DOHH2 (cell line): Measurements from ENCODE around the gene CASQ1.

Experiments used
- H3F3A ChIP-seq: fragments of 200-600 bp; sonication (generic), shearing (Covaris generic); 2 replicates; pipeline ENCODE4 v1.6.0; 2016; ENCODE audit warnings: antibody characterized with exemption, mild to moderate bottlenecking; ENCODE audit not compliant: control insufficient read depth, insufficient read depth
- H3K27ac ChIP-seq: fragments of 200-600 bp; sonication (generic); 2 replicates; pipeline ENCODE4 v1.5.1; 2014; ENCODE audit warnings: low read depth, mild to moderate bottlenecking, low read length, moderate library complexity
- H3K27me3 ChIP-seq: fragments of 200-600 bp; sonication (generic); 2 replicates; pipeline ENCODE4 v1.6.1; 2014; ENCODE audit warnings: mild to moderate bottlenecking, low read length, mixed read lengths; ENCODE audit not compliant: control insufficient read depth
- H3K36me3 ChIP-seq: fragments of 200-600 bp; sonication (generic); 2 replicates; pipeline ENCODE4 v1.6.1; 2014; ENCODE audit warnings: mild to moderate bottlenecking, low read length, moderate library complexity, mixed read lengths; ENCODE audit not compliant: control insufficient read depth
- H3K4me1 ChIP-seq: fragments of 200-600 bp; sonication (generic); 2 replicates; pipeline ENCODE4 v1.6.1; 2014; ENCODE audit warnings: mild to moderate bottlenecking, low read length, mixed read lengths; ENCODE audit not compliant: control insufficient read depth
- H3K4me2 ChIP-seq: fragments of 200-600 bp; sonication (generic); 2 replicates; pipeline ENCODE4 v1.6.0; 2014; ENCODE audit warnings: mild to moderate bottlenecking, low read length, moderate library complexity
- H3K4me3 ChIP-seq: fragments of 200-600 bp; sonication (generic); 2 replicates; pipeline ENCODE4 v1.5.1; 2014; ENCODE audit warnings: mild to moderate bottlenecking, low read length, mixed read lengths
- H3K79me2 ChIP-seq: fragments of 200-600 bp; sonication (generic); 2 replicates; pipeline ENCODE4 v1.6.1; 2014; ENCODE audit warnings: mild to moderate bottlenecking, low read length, mixed read lengths; ENCODE audit not compliant: control insufficient read depth
- H3K9me2 ChIP-seq: fragments of 200-600 bp; sonication (generic); replicated peaks from 2 replicates; pipeline ENCODE4 v1.6.1; 2014; ENCODE audit warnings: mild to moderate bottlenecking, low read length, mixed read lengths; ENCODE audit not compliant: control insufficient read depth
- H3K9me3 ChIP-seq: fragments of 200-600 bp; sonication (generic); 2 replicates; pipeline ENCODE4 v1.6.1; 2014; ENCODE audit warnings: antibody characterized with exemption, low read length, mixed read lengths; ENCODE audit not compliant: control insufficient read depth, insufficient read depth
- H4K20me1 ChIP-seq: fragments of 200-600 bp; sonication (generic); 2 replicates; pipeline ENCODE4 v1.6.0; 2014; ENCODE audit warnings: low read depth, mild to moderate bottlenecking, antibody characterized with exemption, low read length, moderate library complexity; ENCODE audit not compliant: control insufficient read depth, insufficient read depth
- CTCF ChIP-seq: fragments of 200-600 bp; sonication (generic); IDR thresholded peaks from one replicate; pipeline ENCODE4 v1.5.1; 2014; ENCODE audit warnings: antibody characterized with exemption, mild to moderate bottlenecking, low read depth, low read length; ENCODE audit not compliant: poor library complexity, severe bottlenecking
- EZH2phosphoT487 ChIP-seq: fragments of 200-600 bp; sonication (generic); IDR thresholded peaks from 2 replicates; pipeline ENCODE4 v1.6.1; 2017; ENCODE audit warnings: borderline replicate concordance, mild to moderate bottlenecking, antibody characterized with exemption, low read length, moderate library complexity, mixed read lengths

CASQ1 gene

GRCh38 chr1:160227034-160227433, 36.7 kb downstream of the CASQ1 start:
- H3K4me2 ChIP-seq, result no peak overlapping the region
- H3F3A ChIP-seq, result peaks cover 1% of the 10 kb centered on the region; the same call in 1 of the 2 replicates
- no peaks in the 10 kb centered on the region for H3K9me2 ChIP-seq
- H3K27ac ChIP-seq, result no peak overlapping the region
- no peaks in the 10 kb centered on the region for H3K27me3 ChIP-seq
- H3K36me3 ChIP-seq, result peaks cover 94% of the 10 kb centered on the region
- H4K20me1 ChIP-seq, result no peaks in the 10 kb centered on the region
- no peak for TF ChIP-seq CTCF
- TF ChIP-seq EZH2phosphoT487, result no peak
- no peaks in the 10 kb centered on the region for H3K4me1 ChIP-seq
- no peak overlapping the region for H3K4me3 ChIP-seq
- no peaks in the 10 kb centered on the region for H3K9me3 ChIP-seq
- no peaks in the 10 kb centered on the region for H3K79me2 ChIP-seq

DNA sequence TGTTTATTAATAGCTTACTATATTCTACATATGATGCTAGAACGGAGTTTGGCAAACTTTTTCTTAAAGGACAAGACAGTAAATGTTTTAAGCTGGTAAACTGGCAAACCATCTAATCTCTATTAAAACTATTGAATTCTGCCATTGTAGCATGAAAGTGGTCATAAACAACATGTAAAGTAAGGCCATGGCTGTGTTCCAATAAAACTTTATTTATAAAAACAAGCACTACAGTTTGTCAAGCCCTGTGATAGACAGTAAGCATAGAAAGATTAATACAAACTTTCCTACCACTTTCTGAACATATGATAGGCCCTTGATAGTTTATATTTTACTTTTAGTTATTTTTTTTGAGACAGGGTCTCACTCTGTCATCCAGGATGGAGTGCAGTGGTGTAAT, 37.2 kb downstream of the CASQ1 start:
- Histone ChIP-seq H3K9me3 (no peaks in the 10 kb centered on the region), H3K4me3 (no peak overlapping the region), H3K4me1 (no peaks in the 10 kb centered on the region), H3K27me3 (no peaks in the 10 kb centered on the region), H3K4me2 (no peak overlapping the region), H3K27ac (no peak overlapping the region), H3F3A (no peaks in the 10 kb centered on the region), H3K79me2 (no peaks in the 10 kb centered on the region), H3K9me2 (no peaks in the 10 kb centered on the region), H3K36me3 (peaks cover 90% of the 10 kb centered on the region), H4K20me1 (no peaks in the 10 kb centered on the region)
- TF ChIP-seq CTCF (no peak), EZH2phosphoT487 (no peak)

DNA sequence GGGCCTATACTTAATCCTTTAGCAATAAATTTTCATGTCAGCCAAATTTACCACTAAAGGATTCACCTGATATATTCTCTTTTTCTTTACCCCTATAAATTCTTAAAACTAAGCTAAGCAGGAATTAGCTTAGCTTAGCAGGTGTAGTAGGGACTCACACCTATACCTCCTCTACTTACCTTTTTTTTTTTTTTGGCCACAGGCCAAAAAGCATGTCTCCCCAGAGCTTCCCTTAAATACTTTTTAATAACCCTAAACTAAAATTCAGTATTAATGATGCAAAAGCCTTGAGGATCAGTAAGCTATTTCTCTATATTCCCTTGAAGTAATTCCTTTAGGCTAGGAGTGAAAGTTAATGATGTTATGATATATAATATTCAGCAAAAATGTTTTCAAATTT, 38.1 kb downstream of the CASQ1 start:
- H3K27ac ChIP-seq, result no peak overlapping the region
- no peaks in the 10 kb centered on the region for H3K27me3 ChIP-seq
- no peaks in the 10 kb centered on the region for H3K4me1 ChIP-seq
- H4K20me1 ChIP-seq, result no peaks in the 10 kb centered on the region
- peaks cover 89% of the 10 kb centered on the region for H3K36me3 ChIP-seq
- H3K9me3 ChIP-seq, result no peaks in the 10 kb centered on the region
- no peak for TF ChIP-seq EZH2phosphoT487
- no peak for TF ChIP-seq CTCF
- H3K4me2 ChIP-seq, result no peak overlapping the region
- no peaks in the 10 kb centered on the region for H3F3A ChIP-seq
- no peaks in the 10 kb centered on the region for H3K79me2 ChIP-seq
- H3K9me2 ChIP-seq, result no peaks in the 10 kb centered on the region
- H3K4me3 ChIP-seq, result no peak overlapping the region

- Histone ChIP-seq H3K36me3 (peaks cover 84% of the 10 kb centered on the region), H3K9me2 (no peaks in the 10 kb centered on the region), H3K4me2 (no peak overlapping the region), H3K4me1 (no peaks in the 10 kb centered on the region), H3F3A (no peaks in the 10 kb centered on the region), H3K79me2 (no peaks in the 10 kb centered on the region), H3K4me3 (no peak overlapping the region), H4K20me1 (no peaks in the 10 kb centered on the region), H3K27ac (no peak overlapping the region), H3K9me3 (no peaks in the 10 kb centered on the region), H3K27me3 (no peaks in the 10 kb centered on the region)
- TF ChIP-seq CTCF (no peak), EZH2phosphoT487 (no peak)
Observed at GRCh38 chr1:160232911-160233310, 42.5 kb downstream of the CASQ1 start.
